ENCODE results near the gene ANO4.
"Not testable (repeated sequence)": the region's sequence is repeated elsewhere in the genome, so short reads cannot be mapped to it uniquely, and the experiment has no call there.

The ANO4 gene

GRCh38 chr12:101039848-101040531 is 245.4 kb downstream of the ANO4 start:
- no peak for DNase-seq (ENCODE audit: low read depth in 3 of 3, low spot score in 1 of 3)

- no peak for DNase-seq (ENCODE audit: low read depth in 3 of 3, low spot score in 1 of 3)
These were observed 246.4 kb downstream of the ANO4 start for GRCh38 chr12:101040936-101041335.

- no peak for DNase-seq (ENCODE audit: low read depth in 3 of 3, low spot score in 1 of 3)
These were observed 247.6 kb downstream of the ANO4 start for GRCh38 chr12:101042211-101042610.

- DNase-seq (ENCODE audit: low read depth in 3 of 3, low spot score in 1 of 3) = no peak
These were observed 250.0 kb downstream of the ANO4 start for GRCh38 chr12:101044512-101045059.

GRCh38 chr12:101045486-101046464 is 251.2 kb downstream of the ANO4 start:
- DNase-seq (ENCODE audit: low read depth in 3 of 3, low spot score in 1 of 3) = no peak

GRCh38 chr12:101047652-101048051 is 253.1 kb downstream of the ANO4 start:
- DNase-seq (ENCODE audit: low read depth in 3 of 3, low spot score in 1 of 3) = no peak

GRCh38 chr12:101050631-101051030 is 256.1 kb downstream of the ANO4 start:
- DNase-seq (ENCODE audit: low read depth in 3 of 3, low spot score in 1 of 3) = no peak

GRCh38 chr12:101051151-101051550 is 256.6 kb downstream of the ANO4 start:
- DNase-seq (ENCODE audit: low read depth in 3 of 3, low spot score in 1 of 3) = no peak

- no peak for DNase-seq (ENCODE audit: low read depth in 3 of 3, low spot score in 1 of 3)
These were observed 257.4 kb downstream of the ANO4 start for GRCh38 chr12:101051901-101052550.

- DNase-seq (ENCODE audit: low read depth in 3 of 3, low spot score in 1 of 3) = no peak
These were observed 258.6 kb downstream of the ANO4 start for GRCh38 chr12:101053203-101053602.

GRCh38 chr12:101055940-101056339 is 261.4 kb downstream of the ANO4 start:
- DNase-seq (ENCODE audit: low read depth in 3 of 3, low spot score in 1 of 3) = no peak

- not testable (repeated sequence) for DNase-seq (ENCODE audit: low read depth in 3 of 3, low spot score in 1 of 3)
These were observed 267.9 kb downstream of the ANO4 start for GRCh38 chr12:101062508-101062907.

GRCh38 chr12:101064721-101065120 is 270.1 kb downstream of the ANO4 start:
- DNase-seq (ENCODE audit: low read depth in 3 of 3, low spot score in 1 of 3) = no peak

GRCh38 chr12:101066489-101066888 is 271.9 kb downstream of the ANO4 start:
- no peak for DNase-seq (ENCODE audit: low read depth in 3 of 3, low spot score in 1 of 3)

- no peak for DNase-seq (ENCODE audit: low read depth in 3 of 3, low spot score in 1 of 3)
These were observed 273.8 kb downstream of the ANO4 start for GRCh38 chr12:101068402-101068801.

- DNase-seq (ENCODE audit: low read depth in 3 of 3, low spot score in 1 of 3) = no peak
These were observed 274.3 kb downstream of the ANO4 start for GRCh38 chr12:101068836-101069235.

- DNase-seq (ENCODE audit: low read depth in 3 of 3, low spot score in 1 of 3) = no peak
These were observed 280.5 kb downstream of the ANO4 start for GRCh38 chr12:101074940-101075680.

- DNase-seq (ENCODE audit: low read depth in 3 of 3, low spot score in 1 of 3) = no peak
These were observed 282.3 kb downstream of the ANO4 start for GRCh38 chr12:101076921-101077320.

- DNase-seq (ENCODE audit: low read depth in 3 of 3, low spot score in 1 of 3) = no peak
These were observed 283.4 kb downstream of the ANO4 start for GRCh38 chr12:101077791-101078528.

All from stimulated activated CD4-positive, alpha-beta T cell treated with anti-CD3 and anti-CD28 coated beads, TNF-alpha, amount 100 ng/mL, for 1 hour (primary cell).